Stimulated activated naive B cell treated with anti-CD40 and anti-IgM and Interleukin-4, amounts not matched to agents 10 μg/mL and 1 μg/mL and 100 μg/mL, for 72 hours (primary cell): Measurements from ENCODE around the gene RPL21.
"Not testable (repeated sequence)": the region's sequence is repeated elsewhere in the genome, so short reads cannot be mapped to it uniquely, and the experiment has no call there.

ENCODE experiments used
- ATAC-seq, 2 donors: fragments of 150-1000 bp; cut with Tn5 transposase; replicated peaks; 2 replicates each; pipeline ENCODE4 v1.10.0; 2021; ENCODE audit warnings: moderate library complexity in 1 of 2
- DNase-seq: peaks from one replicate; pipeline ENCODE4 v3.0.0; 2021
- H3K27ac Mint-ChIP-seq: one replicate; pipeline ENCODE4 v1.8.0; 2022; ENCODE audit warnings: mild to moderate bottlenecking, mixed read lengths
- H3K27me3 Mint-ChIP-seq, 2 donors: one replicate each; pipeline ENCODE4 v1.8.0; 2022; ENCODE audit warnings: mixed read lengths in 2 of 2
- H3K36me3 Mint-ChIP-seq, 2 donors: one replicate each; pipeline ENCODE4 v1.8.0; 2022; ENCODE audit warnings: mixed read lengths in 2 of 2, mild to moderate bottlenecking in 1 of 2
- H3K4me1 Mint-ChIP-seq, 2 donors: one replicate each; pipeline ENCODE4 v1.8.0; 2022; ENCODE audit warnings: mixed read lengths in 2 of 2, mild to moderate bottlenecking in 1 of 2
- H3K4me3 Mint-ChIP-seq, 2 donors: one replicate each; pipeline ENCODE4 v1.8.0; 2022; ENCODE audit warnings: mild to moderate bottlenecking in 2 of 2, mixed read lengths in 2 of 2, moderate library complexity in 1 of 2
- H3K9me3 Mint-ChIP-seq, 2 donors: one replicate each; pipeline ENCODE4 v1.8.0; 2022; ENCODE audit warnings: mixed read lengths in 2 of 2, mild to moderate bottlenecking in 1 of 2

The RPL21 gene

DNA sequence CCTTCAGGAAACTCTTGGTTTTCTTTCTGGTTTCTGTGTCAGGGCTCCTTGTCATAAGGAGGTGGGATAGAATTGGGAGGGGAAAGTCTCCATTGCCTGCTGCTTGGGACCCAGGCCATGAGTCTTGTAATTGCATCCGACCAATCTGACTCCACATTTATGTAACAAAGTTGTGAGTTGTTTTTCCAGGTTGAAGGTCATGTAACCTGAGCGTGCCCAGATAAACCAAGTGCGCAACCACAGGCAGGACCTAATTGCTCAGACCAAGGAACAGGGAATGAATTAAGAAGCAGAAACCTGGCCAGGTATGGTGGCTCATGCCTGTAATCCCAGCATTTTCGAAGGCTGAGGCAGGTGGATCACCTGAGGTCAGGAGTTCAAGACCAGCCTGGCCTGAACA is 37.0 kb downstream of the RPL21 start:
- peaks cover 0 to 6% of the 10 kb centered on the region in 2 donors for H3K27me3 Mint-ChIP-seq
- H3K36me3 Mint-ChIP-seq = no peaks in the 10 kb centered on the region
- DNase-seq (no peak), ATAC-seq (no peak)
- H3K4me3 Mint-ChIP-seq = no peak overlapping the region
- H3K27ac Mint-ChIP-seq = no peak overlapping the region
- peaks cover 11 to 12% of the 10 kb centered on the region in 2 donors for H3K4me1 Mint-ChIP-seq
- H3K9me3 Mint-ChIP-seq = no peaks in the 10 kb centered on the region

DNA sequence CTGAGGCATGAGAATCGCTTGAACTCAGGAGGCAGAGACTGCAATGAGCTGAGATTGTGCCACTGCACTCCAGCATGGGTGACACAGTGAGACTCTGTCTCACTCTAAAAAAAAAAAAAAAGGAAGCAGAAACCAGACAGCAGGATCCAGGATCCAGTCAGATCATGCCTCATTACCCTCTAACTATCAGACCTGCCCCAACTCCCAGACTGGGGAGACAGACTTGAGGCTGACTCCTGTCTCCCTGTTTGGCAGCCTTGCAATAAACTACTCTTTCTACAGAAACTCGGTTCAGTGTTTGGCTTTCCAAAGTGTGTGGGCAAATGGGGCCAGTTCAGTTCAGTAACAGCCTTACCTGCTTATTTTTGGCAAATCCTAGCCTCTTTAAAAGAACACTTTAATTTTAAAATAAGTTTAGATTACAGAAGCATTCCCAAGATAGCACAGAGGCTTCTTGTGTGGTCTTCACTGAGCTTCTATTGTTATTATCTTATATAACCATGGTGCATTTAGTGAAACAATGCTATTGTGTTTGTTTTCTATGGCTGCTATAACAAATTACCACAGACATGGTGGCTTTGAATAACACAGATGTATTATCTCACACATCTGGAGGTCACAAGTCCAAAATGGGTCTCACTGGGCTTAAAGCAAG is 37.8 kb downstream of the RPL21 start:
- Mint-ChIP-seq H3K27ac (peak overlapping the region; percentile 25), H3K27me3 (peaks cover 0 to 6% of the 10 kb centered on the region in 2 donors), H3K4me3 (no peak overlapping the region), H3K36me3 (no peaks in the 10 kb centered on the region), H3K9me3 (no peaks in the 10 kb centered on the region), H3K4me1 (peaks cover 13 to 14% of the 10 kb centered on the region in 2 donors)
- no peak for DNase-seq
- ATAC-seq = no peak

DNA sequence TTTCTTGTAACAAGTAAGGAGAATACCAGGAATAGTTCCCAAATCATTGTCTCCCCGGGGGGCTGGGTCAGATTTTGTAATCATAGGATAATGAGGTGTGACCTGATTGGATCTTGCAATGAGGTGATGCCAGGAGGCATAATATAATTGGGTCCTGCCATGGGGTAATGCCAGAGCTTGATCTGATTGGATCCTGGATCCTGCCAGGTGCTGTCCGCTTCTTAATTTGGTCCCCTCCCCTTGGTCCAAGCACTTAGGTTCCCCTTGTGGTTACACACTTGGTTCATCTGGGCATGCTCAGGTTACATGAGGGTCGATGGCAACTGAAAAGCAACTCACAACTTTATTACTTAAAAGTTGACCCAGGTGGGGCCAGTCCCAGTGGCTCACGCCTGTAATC is 39.4 kb downstream of the RPL21 start:
- H3K4me1 Mint-ChIP-seq = peaks cover 16 to 17% of the 10 kb centered on the region in 2 donors
- H3K27me3 Mint-ChIP-seq = peaks cover 0 to 2% of the 10 kb centered on the region in 2 donors
- no peaks in the 10 kb centered on the region for H3K36me3 Mint-ChIP-seq
- H3K27ac Mint-ChIP-seq = no peak overlapping the region
- no peaks in the 10 kb centered on the region for H3K9me3 Mint-ChIP-seq
- ATAC-seq = no peak
- DNase-seq = no peak
- H3K4me3 Mint-ChIP-seq = no peak overlapping the region

DNA sequence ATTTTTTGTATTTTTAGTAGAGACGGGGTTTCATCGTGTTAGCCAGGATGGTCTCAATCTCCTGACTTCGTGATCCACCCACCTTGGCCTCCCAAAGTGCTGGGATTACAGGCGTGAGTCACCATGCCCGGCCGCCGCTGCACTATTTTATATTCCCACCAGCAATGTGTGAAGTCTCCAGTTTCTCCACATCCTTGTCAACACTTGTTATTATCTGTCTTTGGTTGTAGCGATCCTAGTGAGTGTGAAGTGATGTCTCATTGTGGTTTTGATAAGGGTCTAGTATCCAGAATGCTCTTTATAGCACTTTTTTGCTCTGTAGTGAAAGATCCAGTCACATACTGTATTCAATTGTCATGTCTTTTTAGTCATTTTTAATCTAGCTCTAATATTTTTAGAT is 40.6 kb downstream of the RPL21 start:
- peaks cover 16 to 17% of the 10 kb centered on the region in 2 donors for H3K4me1 Mint-ChIP-seq
- not testable (repeated sequence) for DNase-seq, H3K27ac Mint-ChIP-seq, H3K9me3 Mint-ChIP-seq, H3K27me3 Mint-ChIP-seq, H3K4me3 Mint-ChIP-seq, H3K36me3 Mint-ChIP-seq, ATAC-seq

DNA sequence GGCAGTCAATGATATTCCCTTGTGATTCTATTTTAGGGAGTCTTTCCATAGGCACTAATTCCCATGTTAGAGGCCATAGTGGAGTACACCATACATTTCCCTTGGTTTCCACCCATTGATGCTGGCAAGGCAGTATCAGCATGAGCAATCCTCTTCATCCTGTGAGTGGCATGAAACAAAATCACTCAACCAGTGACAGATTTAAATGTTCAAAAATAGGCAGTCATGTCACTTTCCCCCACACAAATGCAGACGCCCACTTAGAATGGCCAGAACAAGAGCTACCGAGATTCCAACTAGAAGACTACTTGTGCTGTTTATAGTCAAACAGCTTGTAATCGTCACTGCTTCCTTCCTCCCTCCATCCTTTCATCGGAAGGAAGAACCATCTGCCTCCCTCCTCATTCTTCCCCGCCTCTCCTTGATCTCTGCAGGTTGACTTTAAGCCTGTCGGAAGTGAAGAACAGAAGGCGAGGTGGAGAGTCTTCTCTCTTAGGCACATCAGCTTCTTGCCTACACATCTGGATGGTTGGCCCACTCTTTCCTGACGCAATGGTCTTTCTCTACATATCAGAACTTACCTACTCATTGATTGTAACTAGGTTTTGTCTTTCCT is 41.8 kb downstream of the RPL21 start:
- H3K27me3 Mint-ChIP-seq = peaks cover 0 to 4% of the 10 kb centered on the region in 2 donors
- no peak overlapping the region for H3K4me3 Mint-ChIP-seq
- H3K9me3 Mint-ChIP-seq = no peaks in the 10 kb centered on the region
- H3K27ac Mint-ChIP-seq = peak overlapping the region; percentile 43
- ATAC-seq (peak; percentile 32 to 61), DNase-seq (no peak)
- H3K36me3 Mint-ChIP-seq = no peaks in the 10 kb centered on the region
- peaks cover 16 to 17% of the 10 kb centered on the region in 2 donors for H3K4me1 Mint-ChIP-seq

DNA sequence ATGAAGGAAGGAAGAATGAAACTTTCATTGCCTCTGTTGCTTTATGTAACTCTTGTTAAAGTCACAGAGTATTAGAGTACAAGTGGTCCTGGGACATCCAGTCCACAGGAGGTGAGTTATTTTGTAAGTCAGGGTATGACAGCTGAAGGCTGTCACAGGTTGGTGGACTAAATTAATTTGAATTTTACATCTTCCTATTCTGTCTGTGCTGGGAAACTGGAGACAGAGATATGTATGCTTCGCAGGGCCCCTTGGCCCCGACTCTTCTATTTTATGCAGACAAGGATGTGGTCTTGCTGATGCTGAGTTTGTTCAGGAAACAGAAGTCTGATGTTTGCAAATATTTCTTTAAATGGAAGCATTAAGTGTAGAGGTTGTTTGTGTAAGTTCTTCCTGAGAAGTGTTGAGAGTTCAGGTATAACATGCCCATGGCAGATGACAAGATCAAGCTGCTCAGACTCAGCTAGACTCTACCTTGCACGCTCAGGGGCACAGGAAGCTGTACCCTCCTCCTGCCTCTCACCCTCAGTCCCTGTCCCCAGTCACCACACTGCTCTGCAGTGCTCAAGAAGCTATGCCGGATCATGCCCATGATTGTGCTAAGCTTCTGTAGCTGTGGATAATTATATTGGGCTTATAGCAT is 42.6 kb downstream of the RPL21 start:
- Mint-ChIP-seq H3K9me3 (no peaks in the 10 kb centered on the region), H3K36me3 (no peaks in the 10 kb centered on the region), H3K4me1 (peaks cover 16 to 17% of the 10 kb centered on the region in 2 donors), H3K4me3 (no peak overlapping the region), H3K27me3 (peaks cover 0 to 5% of the 10 kb centered on the region in 2 donors), H3K27ac (peak overlapping the region; percentile 43)
- DNase-seq (no peak), ATAC-seq (peak; percentile 80 to 83)

DNA sequence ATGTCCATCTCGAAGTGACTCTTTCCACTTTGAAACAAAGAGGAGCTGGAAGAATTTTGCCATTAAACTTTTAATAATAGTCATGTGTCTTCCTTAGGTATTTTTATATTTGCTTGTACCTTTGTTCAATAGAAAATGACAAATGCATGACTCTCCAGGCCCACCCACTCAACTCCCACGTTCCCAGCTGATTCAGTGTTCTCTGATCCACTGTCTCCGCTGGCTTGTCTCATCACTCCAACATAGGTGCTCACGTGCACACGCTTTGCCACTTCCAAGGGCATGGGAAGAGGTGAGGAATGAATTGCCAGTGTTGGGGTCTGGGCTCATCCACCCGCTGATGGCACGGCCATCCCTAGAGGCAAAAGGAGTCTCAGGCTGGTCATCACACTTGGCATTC is 43.7 kb downstream of the RPL21 start:
- Mint-ChIP-seq H3K27ac (no peak overlapping the region), H3K4me1 (peaks cover 16 to 17% of the 10 kb centered on the region in 2 donors), H3K9me3 (no peaks in the 10 kb centered on the region), H3K36me3 (no peaks in the 10 kb centered on the region), H3K4me3 (no peak overlapping the region), H3K27me3 (peaks cover 0 to 8% of the 10 kb centered on the region in 2 donors)
- no peak for ATAC-seq
- DNase-seq = no peak

DNA sequence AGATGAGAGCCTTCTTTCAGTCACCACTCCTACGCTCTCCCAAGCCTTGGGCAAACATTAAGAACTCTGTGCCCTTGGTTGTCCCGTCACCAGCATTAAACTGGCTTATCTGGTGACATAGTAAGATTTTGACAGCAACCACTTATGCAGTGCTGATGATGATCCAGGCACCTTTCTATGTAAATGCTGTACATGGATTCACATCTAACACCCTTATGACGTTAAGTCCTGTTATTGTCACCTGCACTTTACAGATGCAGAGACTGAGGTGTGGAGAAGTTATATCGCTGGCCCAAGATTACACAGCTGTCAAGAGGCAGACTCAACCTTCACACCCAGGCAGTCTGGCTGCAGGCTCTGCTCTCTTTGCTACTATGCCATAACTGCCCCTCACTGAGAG is 44.3 kb downstream of the RPL21 start:
- Mint-ChIP-seq H3K4me1 (peaks cover 16 to 17% of the 10 kb centered on the region in 2 donors), H3K27me3 (peaks cover 0 to 8% of the 10 kb centered on the region in 2 donors)
- ATAC-seq = no peak

DNA sequence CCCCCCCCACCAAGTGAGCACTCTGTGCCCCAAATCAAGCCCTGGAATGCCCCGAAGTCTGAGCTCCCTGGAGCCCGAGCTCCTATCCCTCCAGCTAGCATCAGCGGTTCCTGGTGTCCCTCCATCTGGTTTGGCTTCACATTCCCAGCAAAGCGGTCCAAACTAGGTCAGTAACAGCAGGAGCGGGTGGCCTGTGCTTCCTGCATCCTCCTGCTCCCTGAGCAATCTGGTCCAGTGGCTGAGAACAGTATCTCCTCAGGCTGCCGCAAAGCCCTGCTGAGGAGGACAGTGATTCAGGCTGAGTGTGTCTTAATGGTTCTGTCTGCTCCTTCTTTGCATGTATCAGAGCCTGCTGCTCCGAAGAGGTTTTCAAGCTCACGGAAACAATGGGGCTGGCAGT is 45.1 kb downstream of the RPL21 start:
- H3K36me3 Mint-ChIP-seq = no peaks in the 10 kb centered on the region
- ATAC-seq = no peak
- H3K4me1 Mint-ChIP-seq = peaks cover 16 to 17% of the 10 kb centered on the region in 2 donors
- H3K27me3 Mint-ChIP-seq = peaks cover 0 to 8% of the 10 kb centered on the region in 2 donors
- no peak for DNase-seq
- H3K9me3 Mint-ChIP-seq = no peaks in the 10 kb centered on the region
- H3K4me3 Mint-ChIP-seq = no peak overlapping the region
- H3K27ac Mint-ChIP-seq = no peak overlapping the region

More for the DNA sequence above, 44.3 kb downstream of the RPL21 start:
- DNase-seq = no peak
- no peak overlapping the region for H3K4me3 Mint-ChIP-seq
- no peak overlapping the region for H3K27ac Mint-ChIP-seq
- H3K9me3 Mint-ChIP-seq = no peaks in the 10 kb centered on the region
- H3K36me3 Mint-ChIP-seq = no peaks in the 10 kb centered on the region

DNA sequence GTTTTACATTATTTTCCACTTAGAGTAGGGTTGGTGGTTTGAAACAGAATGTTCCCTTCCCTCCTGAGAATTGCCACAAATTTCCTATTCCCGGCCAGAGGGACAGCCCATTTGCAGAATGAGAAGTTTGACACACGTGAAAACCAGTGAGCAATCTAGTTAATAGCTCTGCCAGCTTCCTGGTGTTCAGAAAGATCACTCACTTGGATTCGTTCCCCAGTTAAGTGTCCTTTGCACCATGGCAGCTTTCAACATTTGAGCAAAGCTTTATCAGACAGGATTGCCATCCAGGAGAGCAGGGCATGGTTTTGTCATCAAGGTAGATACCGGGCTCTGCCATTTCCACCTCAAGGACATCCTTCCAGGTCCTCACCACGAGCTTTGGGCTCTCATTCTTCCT is 47.5 kb downstream of the RPL21 start:
- Mint-ChIP-seq H3K27me3 (peaks cover 0 to 8% of the 10 kb centered on the region in 2 donors), H3K4me3 (no peak overlapping the region), H3K36me3 (no peaks in the 10 kb centered on the region), H3K27ac (no peak overlapping the region), H3K4me1 (peaks cover 6% of the 10 kb centered on the region in 2 donors), H3K9me3 (no peaks in the 10 kb centered on the region)
- DNase-seq (no peak), ATAC-seq (no peak)

DNA sequence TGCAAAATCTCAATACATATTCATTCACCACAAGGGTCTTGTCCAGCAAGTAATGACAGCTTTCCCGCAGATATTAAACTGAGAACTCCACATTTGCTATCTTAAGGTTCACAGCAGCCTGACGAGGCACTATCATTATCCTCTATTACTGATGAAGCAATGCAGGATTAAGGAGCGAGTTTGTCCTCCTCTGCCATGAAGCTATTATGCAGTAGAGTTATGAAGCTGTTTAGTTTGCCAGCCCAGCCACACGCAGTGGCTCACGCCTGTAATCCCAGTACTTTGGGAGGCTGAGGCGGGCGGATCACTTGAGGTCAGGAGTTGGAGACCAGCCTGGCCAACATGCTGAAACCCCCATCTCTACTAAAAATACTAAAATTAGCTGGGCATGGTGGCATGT is 49.0 kb downstream of the RPL21 start:
- DNase-seq = not testable (repeated sequence)

DNA sequence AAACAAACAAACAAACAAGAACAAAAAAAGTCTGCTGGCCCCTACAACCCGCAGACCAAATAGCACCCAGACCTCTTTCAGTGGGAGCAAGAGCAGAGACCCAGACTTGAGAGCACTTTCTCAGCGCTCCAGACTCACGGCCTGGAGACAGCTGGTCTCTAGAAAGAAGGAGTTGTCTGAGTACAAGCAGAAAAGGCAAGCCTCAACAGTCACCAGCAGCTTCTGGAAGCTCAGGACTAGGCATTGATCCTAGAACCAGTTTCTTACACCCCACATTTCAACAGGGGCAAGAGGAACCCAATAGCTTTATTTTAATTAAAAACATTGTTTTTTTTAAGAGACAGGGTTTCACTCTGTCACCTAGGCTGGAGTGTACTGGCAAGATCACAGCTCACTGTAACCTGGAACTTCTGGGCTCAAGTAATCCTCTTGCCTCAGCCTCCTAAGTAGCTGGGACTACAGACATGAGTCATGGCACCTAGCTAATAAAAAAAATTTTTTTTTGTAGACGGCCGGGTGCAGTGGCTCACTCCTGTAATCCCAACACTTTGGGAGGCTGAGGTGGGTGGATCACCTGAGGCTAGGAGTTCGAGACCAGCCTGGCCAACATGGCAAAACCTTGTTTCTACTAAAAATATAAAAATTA is 49.7 kb downstream of the RPL21 start:
- DNase-seq = no peak
- H3K9me3 Mint-ChIP-seq = no peaks in the 10 kb centered on the region
- H3K4me1 Mint-ChIP-seq = peaks cover 3 to 5% of the 10 kb centered on the region in 2 donors
- peaks cover 0 to 8% of the 10 kb centered on the region in 2 donors for H3K27me3 Mint-ChIP-seq
- no peaks in the 10 kb centered on the region for H3K36me3 Mint-ChIP-seq
- ATAC-seq = no peak
- no peak overlapping the region for H3K27ac Mint-ChIP-seq
- no peak overlapping the region for H3K4me3 Mint-ChIP-seq

More for the DNA sequence above, 49.0 kb downstream of the RPL21 start:
- not testable (repeated sequence) for ATAC-seq, H3K27me3 Mint-ChIP-seq, H3K9me3 Mint-ChIP-seq, H3K4me3 Mint-ChIP-seq, H3K36me3 Mint-ChIP-seq, H3K27ac Mint-ChIP-seq, H3K4me1 Mint-ChIP-seq

DNA sequence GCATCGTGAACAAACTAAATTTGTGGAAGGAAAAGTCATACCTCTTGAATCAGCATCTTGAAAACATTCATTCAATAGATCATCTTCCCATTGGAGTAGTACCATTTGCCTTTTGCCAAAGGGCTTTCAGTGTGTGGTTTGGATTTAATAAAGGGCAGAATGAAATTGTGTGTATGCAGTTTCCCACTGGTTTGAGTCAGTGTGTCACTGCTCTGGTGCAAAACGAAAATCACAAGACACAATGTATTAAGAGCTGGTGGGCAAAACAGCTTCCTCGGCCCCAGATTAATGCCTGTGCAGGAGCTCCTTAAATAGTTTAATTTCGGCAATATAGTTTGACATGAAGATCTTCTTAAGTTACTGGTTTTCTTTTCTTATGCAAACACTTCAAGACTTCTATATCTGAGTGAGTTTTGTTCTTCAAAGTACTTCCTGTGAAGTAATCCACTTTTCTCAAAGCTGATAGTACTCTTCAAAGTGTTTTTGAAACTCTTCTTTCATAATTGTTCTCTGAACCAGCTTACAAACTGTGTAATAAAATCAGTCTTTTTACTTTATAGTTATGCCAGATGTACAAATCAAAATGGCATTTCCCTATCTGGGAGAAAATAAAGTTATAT is 51.4 kb downstream of the RPL21 start:
- peaks cover 0 to 8% of the 10 kb centered on the region in 2 donors for H3K27me3 Mint-ChIP-seq
- H3K9me3 Mint-ChIP-seq = no peaks in the 10 kb centered on the region
- no peak overlapping the region for H3K27ac Mint-ChIP-seq
- no peaks in the 10 kb centered on the region for H3K36me3 Mint-ChIP-seq
- ATAC-seq = no peak
- no peak overlapping the region for H3K4me3 Mint-ChIP-seq
- no peak for DNase-seq
- H3K4me1 Mint-ChIP-seq = peaks cover 9 to 14% of the 10 kb centered on the region in 2 donors

DNA sequence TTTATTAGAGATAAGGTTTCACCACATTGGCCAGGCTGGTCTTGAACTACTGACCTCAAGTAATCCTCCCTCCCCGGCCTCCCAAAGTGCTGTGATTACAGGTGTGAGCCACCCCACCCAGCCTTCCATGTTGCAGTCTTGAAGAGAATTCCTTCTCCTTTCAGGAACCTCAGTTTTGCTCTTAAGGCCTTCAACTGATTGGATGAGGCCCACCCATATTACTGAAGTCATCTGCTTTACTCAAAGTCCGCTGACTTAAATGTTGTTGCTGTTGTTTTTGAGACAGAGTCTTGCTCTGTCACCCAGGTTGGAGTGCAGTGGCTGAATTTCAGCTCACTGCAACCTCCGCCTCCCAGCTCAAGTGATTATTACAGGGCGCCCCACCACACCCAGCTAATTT is 52.7 kb downstream of the RPL21 start:
- DNase-seq (no peak), ATAC-seq (no peak)
- no peaks in the 10 kb centered on the region for H3K9me3 Mint-ChIP-seq
- no peaks in the 10 kb centered on the region for H3K36me3 Mint-ChIP-seq
- H3K4me3 Mint-ChIP-seq = no peak overlapping the region
- peaks cover 10 to 14% of the 10 kb centered on the region in 2 donors for H3K4me1 Mint-ChIP-seq
- peaks cover 0 to 3% of the 10 kb centered on the region in 2 donors for H3K27me3 Mint-ChIP-seq
- H3K27ac Mint-ChIP-seq = no peak overlapping the region
